A549 (cell line): Measurements from ENCODE around the gene TSPEAR. TPM values are rescaled to one million over a fixed set of nuclear protein-coding genes. Genes with fewer than 3 reads are reported as not detected.
"Not testable (repeated sequence)": the region's sequence is repeated elsewhere in the genome, so short reads cannot be mapped to it uniquely, and the experiment has no call there.

Source experiments
- ATAC-seq, 2 experiments: fragments of 200-7000 bp in 1 of 2; fragments of >200 bp in 1 of 2; cut with Nextera tagmentation in 1 of 2; cut with Tn5 transposase in 1 of 2; 3 replicates each; pipeline versions ENCODE4 v1.8.0 to v1.9.1; 2018 to 2020; ENCODE audit warnings: mild to moderate bottlenecking in 1 of 2, moderate library complexity in 1 of 2
- CTCF ChIA-PET: fragments of 300-600 bp; sonication (Branson Sonifier 250); formaldehyde crosslinking; extraction: SDS; loops from one replicate; lab custom pipeline; 2021; ENCODE audit warnings: antibody characterized with exemption, inconsistent platforms; lab: Yijun Ruan, JAX
- POLR2A ChIA-PET: fragments of 350-600 bp; formaldehyde crosslinking; extraction: SDS; loops from one replicate; lab custom pipeline; 2021; ENCODE audit warnings: antibody characterized with exemption, inconsistent platforms; lab: Yijun Ruan, JAX
- DNase-seq, 2 experiments: peaks; one replicate each; pipeline versions ENCODE4 v3.0.0 to v3.0.0-alpha.2; 2011 to 2016; ENCODE audit warnings: low read depth in 1 of 2, low spot score in 1 of 2
- FAIRE-seq: peaks from 2 replicates; lab custom pipeline; 2011; peaks lifted over from hg19 to GRCh38; lab: Jason Lieb, UNC
- H3K27ac ChIP-seq, 2 experiments: fragments of >200 bp; sonication (Bioruptor Twin); formaldehyde crosslinking; 3 replicates each; pipeline ENCODE4 v1.5.1; 2016 to 2017
- H3K4me1 ChIP-seq: fragments of >200 bp; sonication (Bioruptor Twin); formaldehyde crosslinking; 3 replicates; pipeline ENCODE4 v1.6.1; 2016
- H3K4me2 ChIP-seq: fragments of >200 bp; sonication (Bioruptor Twin); formaldehyde crosslinking; 3 replicates; pipeline ENCODE4 v1.6.1; 2016
- H3K4me3 ChIP-seq: fragments of >200 bp; sonication (Bioruptor Twin); formaldehyde crosslinking; 3 replicates; pipeline ENCODE4 v1.5.1; 2016
- H3K9me3 ChIP-seq: fragments of >200 bp; sonication (Bioruptor Twin); formaldehyde crosslinking; 3 replicates; pipeline ENCODE4 v1.6.1; 2016
- ATOH8 ChIP-seq: fragments of 250-450 bp; sonication (Bioruptor Pico); IDR thresholded peaks from 2 replicates; pipeline ENCODE4 v1.5.0; 2020; ENCODE audit warnings: low read depth, mild to moderate bottlenecking, moderate library complexity
- CEBPB ChIP-seq, 2 experiments: fragments of >200 bp in 1 of 2; sonication (Bioruptor Twin) in 1 of 2; formaldehyde crosslinking in 1 of 2; IDR thresholded peaks; 2 replicates each; pipeline ENCODE4 v1.6.1; 2012 to 2016
- CHD2 ChIP-seq: fragments of 150-350 bp; IDR thresholded peaks from 2 replicates; pipeline ENCODE4 v1.6.1; 2014; ENCODE audit warnings: low read length; ENCODE audit not compliant: partially characterized antibody
- CHD4 ChIP-seq: fragments of 200-600 bp; sonication (generic); IDR thresholded peaks from 2 replicates; pipeline ENCODE4 v1.6.1; 2016; ENCODE audit warnings: antibody characterized with exemption, mild to moderate bottlenecking, borderline replicate concordance
- EHF ChIP-seq: fragments of 250-450 bp; sonication (Bioruptor Pico); IDR thresholded peaks from 2 replicates; pipeline ENCODE4 v1.5.0; 2020; ENCODE audit warnings: mild to moderate bottlenecking
- EHMT2 ChIP-seq: fragments of 200-600 bp; sonication (generic); IDR thresholded peaks from 2 replicates; pipeline ENCODE4 v1.6.1; 2016; ENCODE audit warnings: antibody characterized with exemption, low read depth, mild to moderate bottlenecking, moderate library complexity
- FOXS1 ChIP-seq: fragments of 250-450 bp; sonication (Bioruptor Pico); IDR thresholded peaks from 2 replicates; pipeline ENCODE4 v1.5.0; 2020; ENCODE audit warnings: mild to moderate bottlenecking, moderate library complexity
- HEYL ChIP-seq: fragments of 250-450 bp; sonication (Bioruptor Pico); IDR thresholded peaks from 2 replicates; pipeline ENCODE4 v1.8.0; 2021; ENCODE audit warnings: mild to moderate bottlenecking, moderate library complexity
- HOXA7 ChIP-seq: fragments of 250-450 bp; sonication (Bioruptor Pico); IDR thresholded peaks from 2 replicates; pipeline ENCODE4 v1.5.0; 2020; ENCODE audit warnings: mild to moderate bottlenecking, moderate library complexity
- HOXB13 ChIP-seq: fragments of 250-450 bp; sonication (Bioruptor Pico); IDR thresholded peaks from 2 replicates; pipeline ENCODE4 v1.5.0; 2020; ENCODE audit warnings: low read depth, mild to moderate bottlenecking, moderate library complexity
- HOXB5 ChIP-seq: fragments of 250-450 bp; sonication (Bioruptor Pico); IDR thresholded peaks from 2 replicates; pipeline ENCODE4 v1.5.0; 2020; ENCODE audit warnings: mild to moderate bottlenecking, moderate library complexity
- KDM5A ChIP-seq: fragments of 200-600 bp; sonication (generic); IDR thresholded peaks from 2 replicates; pipeline ENCODE4 v1.6.1; 2016; ENCODE audit warnings: antibody characterized with exemption, mild to moderate bottlenecking
- MAFK ChIP-seq: fragments of 450-650 bp; IDR thresholded peaks from 2 replicates; pipeline ENCODE4 v1.6.1; 2014; ENCODE audit not compliant: partially characterized antibody
- MAX ChIP-seq: IDR thresholded peaks from 2 replicates; pipeline ENCODE4 v1.6.1; 2012
- NFE2L2 ChIP-seq: fragments of 150-350 bp; conservative IDR thresholded peaks from 2 replicates; pipeline ENCODE4 v1.6.1; 2014; ENCODE audit warnings: low read length
- NPAS2 ChIP-seq: fragments of 250-450 bp; sonication (Bioruptor Pico); IDR thresholded peaks from 2 replicates; pipeline ENCODE4 v1.8.0; 2022; ENCODE audit warnings: mild to moderate bottlenecking, moderate library complexity, borderline replicate concordance
- PHF8 ChIP-seq: fragments of 200-600 bp; sonication (generic); IDR thresholded peaks from 2 replicates; pipeline ENCODE4 v1.6.1; 2016; ENCODE audit warnings: low read depth, mild to moderate bottlenecking, antibody characterized with exemption, moderate library complexity, borderline replicate concordance
- RAD21 ChIP-seq, 2 experiments: fragments of >200 bp in 1 of 2; sonication (Bioruptor Twin) in 1 of 2; formaldehyde crosslinking in 1 of 2; IDR thresholded peaks in 1 of 2; conservative IDR thresholded peaks in 1 of 2; 2 replicates in 1 of 2; 3 replicates in 1 of 2; pipeline ENCODE4 v1.6.1; 2012 to 2018; ENCODE audit warnings: inconsistent platforms in 1 of 2
- SMC3 ChIP-seq: fragments of >200 bp; sonication (Bioruptor Twin); formaldehyde crosslinking; IDR thresholded peaks from 3 replicates; pipeline ENCODE4 v1.6.1; 2018; ENCODE audit warnings: inconsistent platforms
- SREBF2 ChIP-seq: fragments of 450-650 bp; IDR thresholded peaks from 2 replicates; pipeline ENCODE4 v1.6.1; 2014; ENCODE audit warnings: mild to moderate bottlenecking, moderate library complexity
- ZSCAN20 ChIP-seq: fragments of 250-450 bp; sonication (Bioruptor Pico); IDR thresholded peaks from 2 replicates; pipeline ENCODE4 v1.8.0; 2022; ENCODE audit warnings: mild to moderate bottlenecking, moderate library complexity
- WGBS: methylation state at CpG from one replicate; pipeline ENCODE4 v1.1.6; 2017; ENCODE audit errors: missing lambda C conversion rate; 5-methylcytosine and 5-hydroxymethylcytosine counted together
- polyA plus RNA-seq, 4 experiments: library from polyadenylated mRNA; depleted of rRNA in 3 of 4; stranded (reverse); fragments of >200 nt; fragmentation: RNase III in 1 of 4; extraction: RNeasy Plus Mini Kit Qiagen cat#74134 plus additional on column Dnase treatment in 1 of 4; gene quantifications; 2 replicates in 3 of 4; 3 replicates in 1 of 4; pipeline ENCODE4 v1.2.3, GENCODE V29; 2011 to 2017

TSPEAR gene
- polyA plus RNA-seq, 2 of the 4 experiments (the other 2 are of a cell fraction), result not detected

- POLR2A ChIA-PET, result no interaction called here
Measured at GRCh38 chr21:44612029-44612486, 99.3 kb downstream of the TSPEAR start, which contains the start of gene KRTAP10-8. Gene KRTAP10-8, plus strand, starts transcription at chr21:44612079. Its CDS starts 22 bp downstream, at chr21:44612101.

GRCh38 chr21:44611551-44611950, 99.8 kb downstream of the TSPEAR start:
- DNase-seq, result no peak

More at GRCh38 chr21:44612029-44612486, 99.3 kb downstream of the TSPEAR start, which contains the start of gene KRTAP10-8:
- Histone ChIP-seq H3K4me2 (no peak within 1 kb of the TSS), H3K9me3 (peaks cover 5% of the 10 kb centered on the region; the same call in 1 of the 3 replicates), H3K4me1 (no peaks in the 10 kb centered on the region)
- 50% methylated on average over 2 of the region's 8 CpGs for WGBS
- TF ChIP-seq CHD2, result no peak
- TF ChIP-seq MAFK, result no peak
- TF ChIP-seq FOXS1 (CRISPR knock-in tag), result no peak
- TF ChIP-seq HOXA7 (CRISPR knock-in tag), result no peak
- no peak for TF ChIP-seq MAX
- no peak for TF ChIP-seq NPAS2 (CRISPR knock-in tag)
- TF ChIP-seq PHF8, result no peak
- TF ChIP-seq EHMT2, result no peak
- no peak for TF ChIP-seq HEYL (CRISPR knock-in tag)
- no peak for TF ChIP-seq RAD21 (conservative IDR thresholded peaks at IDR 0.05 in 1 of 2, IDR thresholded peaks at IDR 0.05 in 1 of 2)
- TF ChIP-seq SMC3, result no peak
- TF ChIP-seq, all 56 proteins: peak for 0
- ATAC-seq, result no peak
- no peak within 1 kb of the TSS for H3K27ac ChIP-seq
- CTCF ChIA-PET, result no interaction called here
- DNase-seq, result no peak
- no peak within 1 kb of the TSS for H3K4me3 ChIP-seq
- no peak for FAIRE-seq

GRCh38 chr21:44610157-44610843, 101.1 kb downstream of the TSPEAR start:
- H3K4me1 ChIP-seq, FAIRE-seq, H3K4me3 ChIP-seq, DNase-seq, H3K4me2 ChIP-seq, ATAC-seq, H3K27ac ChIP-seq, POLR2A ChIA-PET, H3K9me3 ChIP-seq, CTCF ChIA-PET: not testable (repeated sequence)
- 29% methylated on average over 7 of the region's 7 CpGs for WGBS

More at GRCh38 chr21:44611551-44611950, 99.8 kb downstream of the TSPEAR start:
- Histone ChIP-seq H3K4me2 (no peak overlapping the region), H3K4me3 (no peak overlapping the region), H3K9me3 (peaks cover 5% of the 10 kb centered on the region; the same call in 1 of the 3 replicates), H3K27ac (no peak overlapping the region), H3K4me1 (no peaks in the 10 kb centered on the region)
- WGBS, result 21% methylated on average over 4 of the region's 4 CpGs
- no peak for TF ChIP-seq ZSCAN20
- no peak for TF ChIP-seq CEBPB (IDR thresholded peaks at IDR 0.05)
- no peak for TF ChIP-seq PHF8
- no peak for TF ChIP-seq HOXA7 (CRISPR knock-in tag)
- TF ChIP-seq CHD2, result no peak
- ATAC-seq, result no peak
- FAIRE-seq, result no peak
- ChIA-PET CTCF (no interaction called here), POLR2A (no interaction called here)

- Histone ChIP-seq H3K9me3 (peaks cover 5% of the 10 kb centered on the region; the same call in 1 of the 3 replicates), H3K27ac (no peak overlapping the region), H3K4me3 (no peak overlapping the region), H3K4me1 (no peaks in the 10 kb centered on the region), H3K4me2 (no peak overlapping the region)
- no peak for TF ChIP-seq FOXS1 (CRISPR knock-in tag)
- TF ChIP-seq NFE2L2, result no peak
- no peak for TF ChIP-seq SREBF2
- TF ChIP-seq HOXB13 (CRISPR knock-in tag), result no peak
- TF ChIP-seq HEYL (CRISPR knock-in tag), result no peak
- no peak for TF ChIP-seq ZSCAN20
- TF ChIP-seq EHF (CRISPR knock-in tag), result no peak
- TF ChIP-seq ATOH8 (CRISPR knock-in tag), result no peak
- TF ChIP-seq CEBPB (IDR thresholded peaks at IDR 0.05), result no peak
- no peak for TF ChIP-seq NPAS2 (CRISPR knock-in tag)
- no peak for TF ChIP-seq KDM5A
- TF ChIP-seq HOXB5 (CRISPR knock-in tag), result no peak
- TF ChIP-seq CHD4, result no peak
- DNase-seq, result no peak
- ChIA-PET CTCF (no interaction called here), POLR2A (no interaction called here)
- FAIRE-seq, result no peak
- ATAC-seq, result no peak
Measured at GRCh38 chr21:44609193-44609592, 102.2 kb downstream of the TSPEAR start.
